ENCODE results near the gene TNP2.
A peak's percentile ranks its signal among the peaks of the same experiment; 100 is the strongest.

Gene TNP2

GRCh38 chr16:11268921-11269375 is at the start of gene TNP2:
TSS of gene TNP2 (minus strand) at chr16:11269325. CDS start at chr16:11269262, 63 bp downstream.
- DNase-seq (ENCODE audit: low read depth): no peak

DNA sequence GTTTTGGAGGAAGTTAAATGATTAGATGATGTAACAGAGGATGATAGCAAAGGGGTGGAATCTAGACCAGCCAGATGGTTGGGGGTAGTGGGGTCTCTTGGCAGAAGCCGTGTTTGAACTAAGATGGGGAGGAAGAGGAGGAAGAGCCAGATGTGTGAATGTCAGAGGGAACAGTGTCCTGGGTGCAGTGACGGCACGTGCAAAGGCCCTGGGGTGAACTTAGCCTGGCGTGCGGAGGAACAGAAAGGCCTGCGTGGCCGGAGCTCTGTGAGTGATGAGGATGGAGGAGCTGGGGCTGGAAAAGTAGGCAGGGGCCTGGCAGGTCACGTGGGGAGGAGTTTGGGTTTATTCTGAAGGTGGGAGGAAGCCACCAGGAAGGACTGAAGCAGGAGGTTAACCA is 49.7 kb upstream of the TNP2 start:
- no peak for DNase-seq (ENCODE audit: low read depth)

DNA sequence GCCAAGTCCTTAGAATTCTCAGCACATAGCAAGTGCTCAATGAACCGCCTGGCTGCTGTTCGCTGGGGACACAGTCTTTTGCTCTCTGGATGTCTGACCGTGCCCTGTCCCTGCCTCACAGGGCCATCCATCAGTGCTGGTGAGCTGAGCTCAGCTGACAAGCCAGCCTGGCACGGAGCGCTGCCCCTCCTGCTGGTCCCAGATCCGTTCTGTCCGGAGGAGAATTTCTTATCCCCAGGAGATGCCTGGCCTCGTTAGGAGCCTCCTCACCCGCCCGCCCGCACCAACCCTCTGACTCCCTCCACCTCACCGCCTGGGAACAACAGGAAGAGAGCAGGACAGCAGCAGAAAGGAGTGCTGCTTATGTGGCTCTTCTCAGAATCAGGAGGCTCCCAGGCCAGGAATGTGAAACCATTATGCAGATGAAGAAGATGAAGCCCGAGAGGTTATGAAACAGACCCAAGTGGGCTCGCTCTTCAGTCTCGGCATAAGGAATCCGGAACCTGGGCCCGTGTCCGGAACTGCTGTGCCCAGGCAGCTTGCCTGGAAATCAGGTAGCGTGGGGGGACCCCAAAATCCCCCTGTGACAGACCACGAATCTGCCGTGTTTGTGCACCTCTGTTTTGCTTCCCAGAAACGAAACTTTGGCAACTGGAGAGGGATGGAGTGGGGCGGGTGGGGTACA is 47.3 kb upstream of the TNP2 start:
- DNase-seq (ENCODE audit: low read depth): no peak

DNA sequence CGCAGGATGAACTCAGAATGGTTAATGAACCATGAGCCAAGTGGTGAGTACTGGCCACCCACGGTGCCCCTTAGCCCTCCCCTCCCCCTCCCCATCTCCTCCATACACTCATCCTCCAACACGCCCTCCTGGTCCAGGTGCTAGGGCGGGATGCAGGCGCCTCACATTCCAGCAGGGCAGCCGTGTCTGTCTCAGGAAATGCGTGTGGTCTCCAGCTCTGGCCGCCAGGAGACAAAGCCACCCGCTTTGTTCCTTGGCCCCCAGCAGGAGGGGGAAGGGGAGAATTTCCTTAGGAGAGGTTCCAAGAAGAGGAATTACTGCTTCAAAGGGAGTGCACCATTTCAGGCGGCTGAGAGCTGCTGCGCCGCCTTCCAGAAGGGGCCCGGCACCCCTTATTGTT is 46.4 kb upstream of the TNP2 start:
- peak; percentile 48 for DNase-seq (ENCODE audit: low read depth)

GRCh38 chr16:11314309-11314894 is 45.3 kb upstream of the TNP2 start:
- DNase-seq (ENCODE audit: low read depth): no peak

DNA sequence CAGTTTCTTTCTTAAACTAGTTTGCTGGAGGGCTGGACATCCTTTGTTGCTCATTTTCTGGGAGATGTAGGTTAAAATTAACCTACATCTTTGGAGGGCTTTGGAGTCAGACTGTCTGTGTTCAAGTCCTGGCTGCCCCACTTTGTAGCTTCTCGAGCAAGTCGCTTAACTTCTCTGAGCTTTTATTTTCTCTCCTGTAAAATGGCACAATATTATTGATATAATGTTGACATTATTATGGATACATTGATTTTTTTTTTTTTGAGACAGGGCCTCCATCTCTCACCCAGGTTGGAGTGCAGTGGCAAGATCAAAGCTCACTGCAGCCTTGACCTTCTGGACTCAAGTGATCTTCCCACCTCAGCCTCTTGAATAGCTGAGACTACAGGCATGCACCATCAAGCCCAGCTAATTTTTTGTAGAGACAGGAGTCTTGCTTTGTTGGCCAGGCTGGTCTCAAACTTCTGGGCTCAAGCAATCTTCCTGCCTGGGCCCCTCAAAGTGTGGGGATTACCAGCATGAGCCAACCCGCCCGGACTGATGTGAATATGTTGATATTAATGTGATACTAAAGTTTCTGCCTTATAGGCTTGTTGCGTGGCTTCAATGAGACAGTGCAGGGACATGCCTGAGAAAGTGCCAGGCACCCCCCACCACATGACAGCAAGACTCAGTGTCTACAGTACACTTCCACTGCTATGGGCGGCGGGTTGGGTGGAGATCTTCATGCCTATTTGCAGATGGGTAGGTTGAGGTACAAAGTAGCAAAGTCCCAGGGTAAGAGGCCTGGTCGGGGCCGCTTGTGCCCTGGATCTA is 44.6 kb upstream of the TNP2 start:
- DNase-seq (ENCODE audit: low read depth): no peak

- peak; percentile 64 for DNase-seq (ENCODE audit: low read depth)
Observed at GRCh38 chr16:11312718-11313492, 43.8 kb upstream of the TNP2 start.

- no peak for DNase-seq (ENCODE audit: low read depth)
Observed at GRCh38 chr16:11310997-11311561, 42.0 kb upstream of the TNP2 start.

DNA sequence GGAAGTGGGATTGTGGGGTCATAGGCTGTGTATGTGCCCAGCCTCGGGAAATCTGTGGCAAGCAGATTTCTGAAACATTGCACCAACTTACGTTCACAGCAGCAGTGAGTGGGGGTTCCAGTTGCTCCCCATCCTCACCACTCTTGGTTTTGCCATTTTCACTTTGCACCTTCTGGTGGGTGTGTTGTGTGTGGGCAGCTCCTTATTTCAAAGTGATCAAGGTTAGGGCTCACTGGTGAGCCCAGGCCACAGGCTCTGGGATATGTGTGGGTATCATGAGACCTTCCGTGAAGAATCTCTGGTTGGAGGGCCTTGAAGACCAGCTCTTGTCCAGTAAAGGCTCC is 41.5 kb upstream of the TNP2 start:
- DNase-seq (ENCODE audit: low read depth): no peak

DNA sequence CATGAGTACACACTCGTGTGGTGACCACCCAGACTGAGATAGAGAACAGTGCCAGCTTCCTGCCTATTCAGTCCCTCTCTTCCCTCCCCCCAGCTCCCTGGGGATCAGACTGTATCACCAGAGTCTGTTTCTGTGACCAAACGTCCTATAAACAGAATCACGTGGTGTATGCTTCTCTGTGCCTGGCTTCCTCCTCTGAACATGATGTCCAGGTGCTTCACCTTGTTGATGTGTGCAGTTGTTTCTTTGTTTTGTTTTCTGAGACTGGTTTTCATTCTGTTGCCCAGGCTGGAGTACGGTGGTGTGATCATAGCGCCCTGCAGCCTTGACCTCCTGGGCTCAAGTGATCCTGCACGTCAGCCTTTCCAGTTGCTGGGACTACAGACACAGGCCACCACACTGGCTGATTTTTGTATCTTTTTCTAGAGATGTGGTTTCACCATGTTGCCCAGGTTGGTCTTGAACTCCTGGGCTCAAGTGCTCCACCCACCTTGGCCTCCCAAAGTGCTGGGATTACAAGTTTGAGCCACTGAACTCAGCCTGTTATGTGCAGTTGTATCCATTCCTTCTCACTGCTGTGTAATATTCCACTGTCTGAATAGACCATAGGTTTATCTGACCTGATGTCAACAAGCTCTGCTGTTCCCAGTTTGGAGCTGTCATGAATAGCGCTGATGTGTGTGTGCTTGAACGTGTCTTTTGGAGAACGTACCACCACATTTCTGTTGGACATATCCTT is 40.9 kb upstream of the TNP2 start:
- no peak for DNase-seq (ENCODE audit: low read depth)

DNA sequence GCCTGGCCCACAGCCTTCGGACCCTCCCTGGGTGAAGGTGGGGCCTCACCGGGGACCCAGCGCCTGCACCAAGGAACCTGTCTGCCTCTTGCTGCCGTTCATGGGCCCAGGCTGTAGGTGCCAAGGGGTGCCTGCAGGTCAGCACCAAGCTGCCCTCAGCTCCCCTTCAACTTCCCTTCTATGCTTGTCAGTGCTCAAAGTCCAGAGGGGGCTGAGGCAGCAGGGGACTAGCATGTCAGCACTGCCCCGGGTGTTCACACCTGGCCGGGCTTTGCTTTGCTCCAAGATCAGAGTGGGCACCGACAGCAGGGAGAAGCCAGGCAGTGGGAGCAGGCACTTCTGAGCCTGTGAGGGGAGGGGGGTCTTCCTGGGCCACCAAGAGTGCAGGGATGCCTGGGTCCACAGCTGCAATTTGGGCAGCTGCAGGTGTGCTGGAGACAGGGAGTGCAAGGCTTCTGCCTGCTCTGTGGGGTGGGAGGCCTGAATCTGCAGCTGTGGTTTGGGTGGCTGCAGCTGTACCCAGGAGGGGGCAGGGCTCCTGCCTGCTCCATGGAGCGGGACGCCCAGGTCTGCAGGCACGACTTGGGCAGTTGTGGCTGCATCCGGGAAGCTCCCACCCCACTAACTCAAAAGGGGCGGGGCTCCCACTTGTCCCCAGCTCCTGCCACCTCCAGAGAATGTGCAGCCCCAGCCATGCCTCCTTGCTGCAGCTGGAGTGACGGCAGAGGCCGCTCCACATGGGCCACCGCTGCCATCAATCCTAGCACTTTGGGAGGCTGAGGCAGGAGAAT is 39.6 kb upstream of the TNP2 start:
- DNase-seq (ENCODE audit: low read depth): no peak

- no peak for DNase-seq (ENCODE audit: low read depth)
Observed at GRCh38 chr16:11307639-11308492, 38.7 kb upstream of the TNP2 start.

- peak; percentile 51 for DNase-seq (ENCODE audit: low read depth)
Observed at GRCh38 chr16:11306997-11307638, 38.0 kb upstream of the TNP2 start.

DNA sequence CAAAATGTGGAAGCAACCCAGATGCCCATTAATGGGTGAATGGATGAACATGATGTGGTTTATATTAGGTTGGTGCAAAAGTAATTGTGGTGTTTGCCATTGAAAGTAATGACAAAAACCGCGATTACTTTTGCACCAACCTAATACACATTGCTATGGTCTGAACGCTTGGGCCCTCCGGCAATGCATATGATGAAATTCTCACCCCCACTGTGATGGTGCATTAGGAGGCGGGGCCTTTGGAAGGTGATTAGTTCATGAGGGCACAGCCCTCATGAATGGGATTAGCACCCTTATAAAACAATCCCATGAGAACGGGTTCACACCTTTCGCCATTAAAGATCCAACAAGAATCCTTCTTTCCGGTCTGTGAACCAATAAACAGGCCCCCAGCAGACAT is 37.3 kb upstream of the TNP2 start:
- no peak for DNase-seq (ENCODE audit: low read depth)

DNA sequence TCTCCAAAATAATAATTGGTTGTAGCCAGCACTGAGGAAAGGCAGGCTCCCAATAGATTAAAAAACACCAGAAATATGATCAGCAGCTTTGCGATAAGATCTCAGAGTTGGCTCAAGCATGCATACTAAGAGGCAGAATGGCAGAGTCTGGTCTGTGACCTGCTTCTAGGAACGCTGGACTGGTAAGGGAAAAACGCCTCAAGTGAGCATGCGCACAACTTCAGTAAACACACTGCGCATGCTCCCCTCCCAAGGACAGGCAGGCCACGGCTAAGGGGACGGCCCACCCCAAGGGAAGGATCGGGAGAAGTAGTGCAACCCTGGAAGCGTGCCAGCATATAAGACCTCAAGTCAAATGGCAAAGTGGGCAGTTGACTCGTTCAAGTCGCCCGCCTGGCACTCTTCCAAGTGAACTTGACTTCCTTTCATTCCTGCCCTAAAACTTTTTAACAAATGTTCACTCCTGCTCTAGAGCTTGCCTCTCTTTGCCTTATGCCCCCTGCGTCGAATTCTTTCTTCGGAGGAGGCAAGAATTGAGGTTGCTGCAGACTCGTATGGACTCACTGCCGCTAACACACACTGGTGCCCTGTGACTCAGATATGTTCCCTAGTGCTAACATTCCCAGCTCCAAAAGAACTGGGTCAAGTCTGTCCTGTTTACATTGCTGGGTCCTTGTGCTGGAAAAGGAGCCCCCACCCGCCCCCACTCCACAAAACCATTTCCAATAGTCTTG is 34.4 kb upstream of the TNP2 start:
- DNase-seq (ENCODE audit: low read depth): peak; percentile 63

- DNase-seq (ENCODE audit: low read depth): no peak
Observed at GRCh38 chr16:11302977-11303376, 33.9 kb upstream of the TNP2 start.

GRCh38 chr16:11301645-11302501 is 32.7 kb upstream of the TNP2 start:
- DNase-seq (ENCODE audit: low read depth): no peak

DNA sequence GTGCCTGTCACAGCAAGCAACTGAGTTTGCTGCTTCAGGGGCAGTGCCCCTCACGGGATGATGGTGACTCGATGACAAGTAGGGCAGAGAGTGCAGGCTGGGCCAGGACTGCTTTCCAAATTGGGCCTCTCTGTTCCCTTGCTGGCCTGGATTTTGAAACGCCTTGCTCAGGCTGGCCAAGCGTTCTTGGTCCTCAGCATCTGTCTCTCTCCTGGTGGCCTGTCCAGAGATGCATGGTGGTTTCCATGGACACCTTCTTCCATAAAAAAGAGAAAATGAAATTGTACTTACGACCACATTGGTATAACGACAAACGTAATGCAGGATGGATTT is 31.4 kb upstream of the TNP2 start:
- no peak for DNase-seq (ENCODE audit: low read depth)
